HCT116 (cell line): ENCODE data around the gene MLEC. TPM values are rescaled to one million over a fixed set of nuclear protein-coding genes. Genes with fewer than 3 reads are reported as not detected.

Source experiments
- ATAC-seq: fragments of 200-7000 bp; cut with Tn5 transposase; 2 replicates; pipeline ENCODE4 v1.9.1; 2020; ENCODE audit warnings: mild to moderate bottlenecking, moderate library complexity
- BruUV-seq: library from RNA; stranded (reverse); fragments of 400-500 nt; replicated peaks from 2 replicates; lab custom pipeline; 2021; lab: Mats Ljungman, UMichigan
- CTCF ChIA-PET: fragments of 300-600 bp; sonication (Branson Sonifier 250); formaldehyde crosslinking; loops from one replicate; lab custom pipeline; 2021; ENCODE audit warnings: antibody characterized with exemption; lab: Charles Lee
- POLR2A ChIA-PET: fragments of 300-600, 350-600 bp; sonication (Branson Sonifier 250); formaldehyde crosslinking; loops from one replicate; lab custom pipeline; 2021; ENCODE audit warnings: antibody characterized with exemption; lab: Charles Lee
- RAD21 ChIA-PET, 2 experiments: fragments of 300-600 bp; sonication (Branson Sonifier 250); formaldehyde crosslinking; loops; one replicate each; lab custom pipeline; 2023; ENCODE audit warnings: low total read pairs in 2 of 2; ENCODE audit not compliant: uncharacterized antibody in 2 of 2, unreplicated experiment in 2 of 2, low non-redundant PET in 1 of 2; lab: Charles Lee
- DNase-seq: peaks from one replicate; pipeline ENCODE4 v3.0.0-alpha.2; 2010; ENCODE audit warnings: low read depth, low spot score
- H2AFZ ChIP-seq: fragments of 200-600 bp; shearing (Covaris generic), sonication (generic); 2 replicates; pipeline ENCODE4 v1.6.1; 2017; ENCODE audit warnings: low read depth, mixed run types, mixed read lengths, antibody characterized with exemption, low read length; ENCODE audit not compliant: poor library complexity, severe bottlenecking
- H3K27ac ChIP-seq: 2 replicates; pipeline ENCODE4 v1.5.1; 2012; ENCODE audit warnings: low read depth, low read length
- H3K27me3 ChIP-seq: fragments of 200-600 bp; sonication (generic); 2 replicates; pipeline ENCODE4 v1.6.1; 2016; ENCODE audit warnings: mixed run types, low read length, mixed read lengths; ENCODE audit not compliant: insufficient read depth
- H3K36me3 ChIP-seq, 2 experiments: fragments of 200-500 bp in 1 of 2; fragments of 200-600 bp in 1 of 2; sonication (Bioruptor generic) in 1 of 2; sonication (generic) in 1 of 2; 2 replicates each; pipeline versions ENCODE4 v1.5.1 to v1.6.1; 2014 to 2016; ENCODE audit warnings: low read length in 2 of 2, inconsistent platforms in 1 of 2, mixed read lengths in 1 of 2, mixed run types in 1 of 2; ENCODE audit not compliant: insufficient read depth in 2 of 2, control insufficient read depth in 1 of 2
- H3K4me1 ChIP-seq, 2 experiments: fragments of 200-600 bp in 1 of 2; sonication (generic) in 1 of 2; 2 replicates each; pipeline versions ENCODE4 v1.5.1 to v1.6.1; 2012 to 2017; ENCODE audit warnings: low read length in 2 of 2, inconsistent platforms in 1 of 2, mild to moderate bottlenecking in 1 of 2, mixed read lengths in 1 of 2, mixed run types in 1 of 2, moderate library complexity in 1 of 2; ENCODE audit not compliant: insufficient read depth in 2 of 2, control insufficient read depth in 1 of 2
- H3K4me2 ChIP-seq: fragments of 200-600 bp; sonication (generic); 2 replicates; pipeline ENCODE4 v1.6.1; 2017; ENCODE audit warnings: mixed run types, low read length, mixed read lengths
- H3K4me3 ChIP-seq, 2 experiments: fragments of 200-600 bp in 1 of 2; sonication (generic) in 1 of 2; replicated peaks in 1 of 2; 2 replicates each; pipeline ENCODE4 v1.5.1; 2011 to 2016; ENCODE audit warnings: low read length in 2 of 2, control low read depth in 1 of 2, low read depth in 1 of 2, mild to moderate bottlenecking in 1 of 2, mixed read lengths in 1 of 2, mixed run types in 1 of 2
- H3K79me2 ChIP-seq: fragments of 200-600 bp; sonication (generic); 2 replicates; pipeline ENCODE4 v1.6.1; 2017; ENCODE audit warnings: mild to moderate bottlenecking, mixed run types, low read length, moderate library complexity, mixed read lengths; ENCODE audit not compliant: insufficient read depth
- H3K9ac ChIP-seq: fragments of 200-600 bp; sonication (generic); 2 replicates; pipeline ENCODE4 v1.6.1; 2016; ENCODE audit warnings: low read length, mixed read lengths
- H3K9me2 ChIP-seq: fragments of 200-600 bp; sonication (generic), shearing (Covaris generic); 2 replicates; pipeline ENCODE4 v1.6.1; 2017; ENCODE audit warnings: mixed run types, mild to moderate bottlenecking, moderate library complexity; ENCODE audit not compliant: insufficient read depth
- H3K9me3 ChIP-seq, 2 experiments: fragments of 200-500 bp in 1 of 2; fragments of 200-600 bp in 1 of 2; sonication (Bioruptor generic) in 1 of 2; sonication (generic) in 1 of 2; 2 replicates each; pipeline ENCODE4 v1.6.1; 2014 to 2017; ENCODE audit warnings: low read length in 2 of 2, mixed read lengths in 2 of 2, inconsistent platforms in 1 of 2, low read depth in 1 of 2, mild to moderate bottlenecking in 1 of 2, mixed run types in 1 of 2, moderate library complexity in 1 of 2; ENCODE audit not compliant: control insufficient read depth in 1 of 2, insufficient read depth in 1 of 2
- H4K20me1 ChIP-seq: fragments of 200-600 bp; sonication (generic), shearing (Covaris generic); 2 replicates; pipeline ENCODE4 v1.6.1; 2017; ENCODE audit warnings: mixed run types, mild to moderate bottlenecking, moderate library complexity; ENCODE audit not compliant: insufficient read depth
- EGR1 ChIP-seq: IDR thresholded peaks from 2 replicates; pipeline ENCODE4 v1.6.1; 2012; ENCODE audit warnings: low read depth
- EZH2phosphoT487 ChIP-seq: fragments of 200-600 bp; IDR thresholded peaks from 2 replicates; pipeline ENCODE4 v1.6.1; 2018; ENCODE audit warnings: antibody characterized with exemption, borderline replicate concordance
- MAX ChIP-seq: IDR thresholded peaks from 2 replicates; pipeline ENCODE4 v1.6.1; 2012
- POLR2AphosphoS5 ChIP-seq: IDR thresholded peaks from 2 replicates; pipeline ENCODE4 v1.6.1; 2011; ENCODE audit warnings: mild to moderate bottlenecking, low read depth, low read length, moderate library complexity
- RAD21 ChIP-seq: IDR thresholded peaks from 2 replicates; pipeline ENCODE4 v1.6.1; 2012; ENCODE audit warnings: low read depth, mild to moderate bottlenecking
- REST ChIP-seq: IDR thresholded peaks from 2 replicates; pipeline ENCODE4 v1.6.1; 2012; ENCODE audit warnings: low read depth
- SRF ChIP-seq: IDR thresholded peaks from 2 replicates; pipeline ENCODE4 v1.6.1; 2012; ENCODE audit warnings: low read depth
- TCF7L2 ChIP-seq: IDR thresholded peaks from 2 replicates; pipeline ENCODE4 v1.7.0; 2011; ENCODE audit warnings: borderline replicate concordance, inconsistent platforms; ENCODE audit not compliant: insufficient read depth, insufficient read length; ENCODE audit errors: extremely low read depth
- YY1 ChIP-seq: IDR thresholded peaks from 2 replicates; pipeline ENCODE4 v1.6.1; 2011; ENCODE audit warnings: low read length, low read depth, moderate library complexity, mild to moderate bottlenecking; ENCODE audit not compliant: insufficient replicate concordance; ENCODE audit errors: extremely low read depth
- ZBTB33 ChIP-seq: IDR thresholded peaks from 2 replicates; pipeline ENCODE4 v1.6.1; 2011; ENCODE audit warnings: mild to moderate bottlenecking, low read length, moderate library complexity; ENCODE audit not compliant: insufficient replicate concordance; ENCODE audit errors: extremely low read depth
- ZFX ChIP-seq: fragments of 450-650 bp; IDR thresholded peaks from 2 replicates; pipeline ENCODE4 v1.6.1; 2017
- intact Hi-C: fragments of 100-400 bp; cut with micrococcal nuclease; formaldehyde crosslinking; loops from 2 replicates; pipeline ENCODE4 v1.10.0; 2022
- total RNA-seq: library from RNA; stranded (reverse); gene quantifications from one replicate; pipeline ENCODE4 v1.2.1, GENCODE V29; 2021; ENCODE audit not compliant: unreplicated experiment

The MLEC gene
- total RNA-seq, 1 experiment from 2014 or later = 152 TPM

- Histone ChIP-seq H3K79me2 (no peaks in the 10 kb centered on the region), H4K20me1 (no peaks in the 10 kb centered on the region), H3K4me1 (no peaks in the 10 kb centered on the region), H3K27me3 (no peaks in the 10 kb centered on the region), H2AFZ (no peak overlapping the region), H3K27ac (no peak overlapping the region), H3K9ac (no peak overlapping the region), H3K4me2 (no peak overlapping the region), H3K4me3 (no peak overlapping the region), H3K9me2 (no peaks in the 10 kb centered on the region), H3K36me3 (no peaks in the 10 kb centered on the region), H3K9me3 (no peaks in the 10 kb centered on the region)
- intact Hi-C loops = no loop called here
- TF ChIP-seq EGR1 (no peak), ZBTB33 (no peak), MAX (no peak), RAD21 (no peak), SRF (no peak), TCF7L2 (no peak), POLR2AphosphoS5 (no peak), REST (no peak), EZH2phosphoT487 (no peak), ZFX (no peak), YY1 (no peak)
- DNase-seq (no peak), ATAC-seq (no peak; the same call in 1 of the 2 replicates)
- ChIA-PET CTCF (no interaction called here), RAD21 (no interaction called here), POLR2A (interaction anchor here (0.6 kb wide), 1 partner anchor 484 kb away, joined by 3 read pairs; no protein-coding TSS in a partner anchor)
- no TSS peak for BruUV-seq
These were observed 52.2 kb downstream of the MLEC start for GRCh38 chr12:120739031-120739762.
